Nephron progenitor cell (in vitro differentiated cells): ENCODE data around the gene SPSB3.

Source experiments
- DNase-seq: peaks from one replicate; pipeline ENCODE4 v3.0.0; 2021
- H3K27ac Mint-ChIP-seq: 2 replicates; pipeline ENCODE4 v1.8.0; 2021; ENCODE audit warnings: mild to moderate bottlenecking, moderate library complexity, mixed read lengths
- H3K27me3 Mint-ChIP-seq: 2 replicates; pipeline ENCODE4 v1.8.0; 2021; ENCODE audit warnings: mild to moderate bottlenecking, low read depth, mixed read lengths; ENCODE audit not compliant: poor library complexity
- H3K36me3 Mint-ChIP-seq: 2 replicates; pipeline ENCODE4 v1.8.0; 2021; ENCODE audit warnings: low read depth, mixed read lengths
- H3K4me1 Mint-ChIP-seq: 2 replicates; pipeline ENCODE4 v1.8.0; 2021; ENCODE audit warnings: mixed read lengths
- H3K4me3 Mint-ChIP-seq: 2 replicates; pipeline ENCODE4 v1.8.0; 2021; ENCODE audit warnings: mild to moderate bottlenecking, moderate library complexity, mixed read lengths
- H3K9me3 Mint-ChIP-seq: 2 replicates; pipeline ENCODE4 v1.8.0; 2021; ENCODE audit warnings: mild to moderate bottlenecking, moderate library complexity, mixed read lengths
- TF ChIP-seq, protein P1 (sequence below): fragments of 200-600 bp; sonication (generic); IDR thresholded peaks from 2 replicates; pipeline ENCODE4 v1.5.0; 2021; ENCODE audit warnings: antibody characterized with exemption

The SPSB3 gene

DNA sequence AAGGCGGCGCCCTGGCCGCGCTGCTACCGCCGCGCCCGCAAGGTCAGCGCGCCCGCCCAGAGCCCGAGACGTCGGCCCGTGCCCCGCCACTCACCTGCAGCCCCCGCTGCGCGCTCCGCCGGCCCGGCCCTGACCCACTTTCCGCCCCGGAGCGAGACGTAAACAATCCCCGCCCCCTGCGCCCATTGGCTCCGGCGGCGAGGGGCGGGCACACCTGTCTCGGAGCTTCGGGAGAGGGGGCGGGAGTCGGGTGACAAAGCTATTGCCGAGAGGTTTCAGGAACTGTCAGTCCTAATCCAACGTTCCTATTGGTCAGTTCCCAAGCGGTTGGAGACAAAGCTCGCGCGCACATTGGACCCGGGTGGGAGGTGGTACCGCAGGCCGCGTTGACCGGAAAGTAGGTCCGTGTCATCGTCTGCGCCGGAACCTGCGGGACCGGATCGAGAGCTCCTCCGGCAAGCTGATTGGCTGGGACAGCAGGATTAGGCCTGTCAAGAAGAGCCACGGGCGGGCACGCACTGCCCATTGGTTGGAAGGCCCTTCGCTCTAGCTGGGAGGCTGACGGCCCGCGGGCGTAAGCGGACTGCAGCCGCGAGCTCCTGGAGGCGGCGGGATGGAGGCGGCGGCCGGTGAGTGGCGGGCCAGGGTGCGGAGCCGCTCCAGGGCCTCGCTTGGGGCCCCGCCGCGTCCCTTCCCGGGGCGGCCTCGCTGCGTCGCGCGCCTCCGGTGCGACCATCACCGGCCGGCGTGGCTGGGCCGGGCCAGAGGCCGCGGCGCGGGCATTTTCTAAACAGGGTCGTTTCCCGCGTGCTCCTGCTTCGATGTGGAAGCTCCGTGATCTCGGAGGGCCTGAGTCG is at the start of gene SPSB3, which contains the start of gene NUBP2:
SPSB3 (minus strand) TSS at position 164 of the 857 bp plus-strand sequence. CDS start 1,088 bp downstream, outside the sequence.
NUBP2 (plus strand) TSS at position 553 of the 857 bp plus-strand sequence; CDS start at position 614, 61 bp downstream.
- DNase-seq = peak; percentile 97
- Mint-ChIP-seq H3K27ac (peak within 1 kb of the TSS; percentile 95), H3K36me3 (peaks cover 4% of the 10 kb centered on the region), H3K27me3 (no peaks in the 10 kb centered on the region), H3K4me3 (peak within 1 kb of the TSS; percentile 96), H3K9me3 (no peaks in the 10 kb centered on the region), H3K4me1 (peaks cover 27% of the 10 kb centered on the region)
- TF ChIP-seq, protein P1, sequence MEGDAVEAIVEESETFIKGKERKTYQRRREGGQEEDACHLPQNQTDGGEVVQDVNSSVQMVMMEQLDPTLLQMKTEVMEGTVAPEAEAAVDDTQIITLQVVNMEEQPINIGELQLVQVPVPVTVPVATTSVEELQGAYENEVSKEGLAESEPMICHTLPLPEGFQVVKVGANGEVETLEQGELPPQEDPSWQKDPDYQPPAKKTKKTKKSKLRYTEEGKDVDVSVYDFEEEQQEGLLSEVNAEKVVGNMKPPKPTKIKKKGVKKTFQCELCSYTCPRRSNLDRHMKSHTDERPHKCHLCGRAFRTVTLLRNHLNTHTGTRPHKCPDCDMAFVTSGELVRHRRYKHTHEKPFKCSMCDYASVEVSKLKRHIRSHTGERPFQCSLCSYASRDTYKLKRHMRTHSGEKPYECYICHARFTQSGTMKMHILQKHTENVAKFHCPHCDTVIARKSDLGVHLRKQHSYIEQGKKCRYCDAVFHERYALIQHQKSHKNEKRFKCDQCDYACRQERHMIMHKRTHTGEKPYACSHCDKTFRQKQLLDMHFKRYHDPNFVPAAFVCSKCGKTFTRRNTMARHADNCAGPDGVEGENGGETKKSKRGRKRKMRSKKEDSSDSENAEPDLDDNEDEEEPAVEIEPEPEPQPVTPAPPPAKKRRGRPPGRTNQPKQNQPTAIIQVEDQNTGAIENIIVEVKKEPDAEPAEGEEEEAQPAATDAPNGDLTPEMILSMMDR = no peak

DNA sequence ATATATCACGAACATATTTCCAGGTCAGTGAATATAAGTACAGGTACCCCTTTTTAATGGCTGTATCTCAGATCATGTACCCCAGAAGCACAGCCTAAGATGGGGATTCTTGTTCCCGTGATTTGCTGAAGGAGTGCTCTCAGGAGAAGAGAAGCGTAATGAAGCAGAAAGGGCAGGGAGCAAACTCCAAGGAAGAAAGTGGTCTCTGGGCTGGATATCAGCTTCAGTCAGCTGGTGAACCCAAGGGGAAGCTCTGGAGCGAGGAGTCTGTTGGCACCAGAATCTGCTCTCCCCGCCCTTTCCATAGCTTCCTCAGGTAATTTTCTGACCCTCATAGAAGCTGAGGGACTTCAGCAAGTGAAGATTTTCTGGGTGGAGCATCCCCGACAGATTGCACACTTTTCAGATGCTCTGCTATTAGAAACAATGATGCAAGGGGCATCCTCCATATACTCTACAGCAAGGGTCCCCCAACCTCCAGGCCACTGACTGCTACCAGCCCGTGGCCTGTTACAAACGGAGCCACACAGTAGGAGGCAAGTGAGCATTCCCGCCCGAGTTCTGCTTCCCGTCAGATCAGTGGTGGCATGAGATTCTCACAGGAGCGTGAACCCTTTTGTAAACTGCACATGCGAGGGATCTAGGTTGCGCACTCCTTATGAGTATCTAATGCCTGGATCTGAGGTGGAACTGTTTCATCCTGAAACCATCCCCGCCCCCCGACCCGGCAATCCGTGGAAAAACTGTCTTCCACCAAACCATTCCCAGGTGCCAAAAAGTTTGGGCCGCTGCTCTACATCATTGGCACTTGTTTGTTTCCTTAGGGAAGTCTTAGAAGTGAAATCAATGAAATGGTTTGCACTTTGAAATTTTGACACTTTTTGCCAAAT is 49.1 kb upstream of the SPSB3 start:
- no peak for DNase-seq
- peaks cover 9% of the 10 kb centered on the region for H3K27me3 Mint-ChIP-seq
- H3K27ac Mint-ChIP-seq = no peak overlapping the region
- no peak overlapping the region for H3K4me3 Mint-ChIP-seq
- H3K9me3 Mint-ChIP-seq = no peaks in the 10 kb centered on the region
- TF ChIP-seq, protein P1 = no peak
- peaks cover 23% of the 10 kb centered on the region for H3K4me1 Mint-ChIP-seq
- peaks cover 25% of the 10 kb centered on the region for H3K36me3 Mint-ChIP-seq

DNA sequence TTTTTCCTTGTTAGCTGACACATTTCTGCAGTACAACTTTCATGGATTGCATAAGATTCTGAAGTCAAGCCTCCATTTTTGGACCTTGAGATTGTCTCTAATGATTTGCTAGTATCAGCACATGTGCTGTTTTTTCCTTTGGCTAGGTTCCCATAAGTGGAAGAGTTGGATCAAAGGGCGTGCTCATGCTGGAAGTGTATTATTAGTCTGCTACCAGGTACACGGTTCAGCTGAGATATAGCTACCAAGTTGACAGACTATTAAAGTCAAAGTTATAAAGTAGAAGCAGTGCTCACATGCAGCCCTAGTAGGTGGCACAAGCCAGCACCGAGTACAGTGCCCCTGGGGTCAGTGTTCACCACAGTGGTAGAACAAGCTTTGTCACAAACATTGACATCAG is 47.8 kb upstream of the SPSB3 start:
- Mint-ChIP-seq H3K27ac (no peak overlapping the region), H3K27me3 (peaks cover 7% of the 10 kb centered on the region), H3K36me3 (peaks cover 25% of the 10 kb centered on the region), H3K4me3 (no peak overlapping the region), H3K9me3 (no peaks in the 10 kb centered on the region), H3K4me1 (peaks cover 27% of the 10 kb centered on the region)
- TF ChIP-seq, protein P1 = no peak
- DNase-seq = no peak

DNA sequence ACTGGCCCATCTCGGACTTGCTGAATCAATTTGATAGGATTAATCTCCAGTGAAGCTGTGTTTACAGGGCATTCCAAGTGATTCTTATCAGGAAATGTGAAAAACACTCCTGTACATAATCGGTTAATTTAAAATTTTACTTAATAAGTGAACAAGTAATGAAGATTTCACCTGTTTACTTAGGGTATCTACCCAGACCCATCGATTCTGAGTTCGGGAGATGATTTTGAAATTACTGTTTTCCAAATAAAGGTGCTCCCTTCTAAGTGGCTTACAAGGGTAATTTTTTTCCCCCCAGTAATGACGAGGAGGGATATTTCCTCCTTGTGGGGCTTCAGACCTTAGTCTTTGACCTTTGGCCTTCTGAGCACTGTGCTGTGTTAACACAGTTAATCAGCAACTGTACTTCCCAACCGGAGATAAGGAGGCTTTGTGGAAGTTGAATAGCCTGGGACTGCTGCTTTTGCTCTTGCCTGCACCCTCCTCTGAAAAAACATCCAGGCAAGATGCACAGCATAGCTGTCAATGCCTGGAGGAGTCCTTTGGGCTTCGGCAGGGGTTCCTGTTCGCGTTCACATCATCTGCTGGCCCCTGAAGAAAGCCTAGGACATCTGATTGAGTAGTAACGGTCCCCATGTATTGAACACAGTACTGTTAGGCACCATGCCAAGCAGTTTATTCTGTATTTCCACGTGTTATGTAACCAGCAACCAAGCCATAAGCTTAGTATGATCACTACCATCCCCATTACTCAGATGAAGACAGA is 46.5 kb upstream of the SPSB3 start:
- H3K27me3 Mint-ChIP-seq = peaks cover 15% of the 10 kb centered on the region
- peaks cover 37% of the 10 kb centered on the region for H3K4me1 Mint-ChIP-seq
- H3K36me3 Mint-ChIP-seq = peaks cover 25% of the 10 kb centered on the region
- peak overlapping the region; percentile 97 for H3K4me3 Mint-ChIP-seq
- DNase-seq = no peak
- no peaks in the 10 kb centered on the region for H3K9me3 Mint-ChIP-seq
- TF ChIP-seq, protein P1 = no peak
- no peak overlapping the region for H3K27ac Mint-ChIP-seq

DNA sequence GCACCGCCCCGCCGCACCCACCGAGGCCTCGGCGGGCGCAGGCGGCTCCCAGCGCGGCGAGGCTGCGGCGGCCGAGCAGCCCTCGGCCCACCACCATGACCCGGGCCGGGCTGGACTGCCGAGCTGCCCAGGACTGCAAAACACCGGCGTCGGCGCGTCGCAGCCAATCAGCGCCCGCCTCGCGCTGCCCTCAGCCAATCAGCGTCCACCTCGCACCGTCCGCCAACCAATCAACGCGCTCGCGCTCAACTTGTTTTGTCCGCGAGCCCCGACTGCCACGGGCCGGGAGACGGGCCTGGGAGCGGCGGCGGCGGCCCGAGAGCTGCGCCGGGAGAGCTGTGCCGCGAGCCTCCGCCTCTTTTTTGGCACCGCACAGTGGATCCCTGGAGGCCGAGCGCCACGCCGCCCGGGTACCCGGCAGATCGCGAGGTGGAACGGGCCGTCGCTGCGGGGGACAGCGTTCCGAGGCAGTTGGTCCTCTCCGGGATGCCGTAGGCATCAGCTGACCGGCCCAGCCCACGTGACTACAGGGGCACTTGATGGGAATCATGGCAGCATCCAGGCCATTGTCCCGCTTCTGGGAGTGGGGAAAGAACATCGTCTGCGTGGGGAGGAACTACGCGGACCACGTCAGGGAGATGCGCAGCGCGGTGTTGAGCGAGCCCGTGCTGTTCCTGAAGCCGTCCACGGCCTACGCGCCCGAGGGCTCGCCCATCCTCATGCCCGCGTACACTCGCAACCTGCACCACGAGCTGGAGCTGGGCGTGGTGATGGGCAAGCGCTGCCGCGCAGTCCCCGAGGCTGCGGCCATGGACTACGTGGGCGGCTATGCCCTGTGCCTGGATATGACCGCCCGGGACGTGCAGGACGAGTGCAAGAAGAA is 44.6 kb upstream of the SPSB3 start, which contains the start of the genes FAHD1 and HAGH:
FAHD1 (plus strand) TSS at position 516 of the 883 bp plus-strand sequence; CDS start at position 549, 33 bp downstream.
HAGH (minus strand) TSS at position 135 of the 883 bp plus-strand sequence; CDS start at position 97, 38 bp downstream.
- Mint-ChIP-seq H3K27me3 (peaks cover 15% of the 10 kb centered on the region), H3K36me3 (peaks cover 21% of the 10 kb centered on the region), H3K4me3 (peak within 1 kb of the TSS; percentile 97), H3K27ac (peak within 1 kb of the TSS; percentile 57), H3K9me3 (no peaks in the 10 kb centered on the region), H3K4me1 (peaks cover 40% of the 10 kb centered on the region)
- TF ChIP-seq, protein P1 = no peak
- peak; percentile 93 for DNase-seq
